ENCODE data around the gene TRMU.

GRCh38 chr22:46358766-46359165, 23.3 kb downstream of the TRMU start:
- TF ChIP-seq GATA3 (IDR thresholded peaks at IDR 0.05; ENCODE audit: low read depth, low read length) = no peak
- no peak for TF ChIP-seq GATA2 (IDR thresholded peaks at IDR 0.05; ENCODE audit: low read depth, low read length)

Data from SH-SY5Y (cell line).